Neural progenitor cell (in vitro differentiated cells): Measurements from ENCODE around the gene OR4D9. TPM values are rescaled to one million over a fixed set of nuclear protein-coding genes. Genes with fewer than 3 reads are reported as not detected.

ENCODE experiments used
- DNase-seq: peaks from one replicate; pipeline ENCODE4 v3.0.0-alpha.2; 2016; ENCODE audit warnings: low spot score
- H2AFZ ChIP-seq: fragments of 200-600 bp; sonication (generic); replicated peaks from 2 replicates; pipeline ENCODE4 v1.6.1; 2016; ENCODE audit warnings: antibody characterized with exemption
- H3F3A ChIP-seq: fragments of 200-600 bp; sonication (generic); 2 replicates; pipeline ENCODE4 v1.6.1; 2016; ENCODE audit warnings: antibody characterized with exemption, low read depth
- H3K27ac ChIP-seq: fragments of 200-600 bp; sonication (generic); 2 replicates; pipeline ENCODE4 v1.5.1; 2016; ENCODE audit warnings: mild to moderate bottlenecking
- H3K27me3 ChIP-seq: fragments of 200-600 bp; sonication (generic); 2 replicates; pipeline ENCODE4 v1.6.1; 2016; ENCODE audit warnings: mild to moderate bottlenecking, moderate library complexity
- H3K36me3 ChIP-seq: fragments of 200-600 bp; sonication (generic); 2 replicates; pipeline ENCODE4 v1.5.1; 2016
- H3K4me1 ChIP-seq: fragments of 200-600 bp; sonication (generic); 2 replicates; pipeline ENCODE4 v1.6.1; 2016; ENCODE audit warnings: mixed run types
- H3K4me2 ChIP-seq: fragments of 200-600 bp; sonication (generic); 2 replicates; pipeline ENCODE4 v1.6.1; 2016
- H3K4me3 ChIP-seq: fragments of 200-600 bp; sonication (generic); 2 replicates; pipeline ENCODE4 v1.5.1; 2016
- H3K79me2 ChIP-seq: fragments of 200-600 bp; sonication (generic); 2 replicates; pipeline ENCODE4 v1.6.1; 2016; ENCODE audit warnings: low read depth
- H3K9ac ChIP-seq: fragments of 200-600 bp; sonication (generic); 2 replicates; pipeline ENCODE4 v1.6.1; 2016
- H3K9me3 ChIP-seq: fragments of 200-600 bp; sonication (generic); 2 replicates; pipeline ENCODE4 v1.5.1; 2016; ENCODE audit warnings: low read depth
- H4K20me1 ChIP-seq: fragments of 200-600 bp; sonication (generic); 2 replicates; pipeline ENCODE4 v1.6.1; 2016; ENCODE audit warnings: low read depth
- H3K27ac Mint-ChIP-seq: 3 replicates; pipeline ENCODE4 v1.8.0; 2021; ENCODE audit warnings: mixed read lengths
- H3K27me3 Mint-ChIP-seq: 2 replicates; pipeline ENCODE4 v1.8.0; 2022; ENCODE audit warnings: low read depth, mild to moderate bottlenecking, inconsistent platforms, moderate library complexity, mixed read lengths; ENCODE audit not compliant: insufficient read depth
- H3K36me3 Mint-ChIP-seq: 3 replicates; pipeline ENCODE4 v1.8.0; 2021; ENCODE audit warnings: mixed read lengths
- H3K4me1 Mint-ChIP-seq: 3 replicates; pipeline ENCODE4 v1.8.0; 2021; ENCODE audit warnings: mixed read lengths
- H3K4me3 Mint-ChIP-seq: 3 replicates; pipeline ENCODE4 v1.8.0; 2021; ENCODE audit warnings: mild to moderate bottlenecking, moderate library complexity, mixed read lengths
- H3K9me3 Mint-ChIP-seq: 3 replicates; pipeline ENCODE4 v1.8.0; 2020; ENCODE audit warnings: mixed read lengths
- CTCF ChIP-seq: fragments of 200-600 bp; sonication (generic); IDR thresholded peaks from 2 replicates; pipeline ENCODE4 v1.5.1; 2017; ENCODE audit warnings: antibody characterized with exemption, mild to moderate bottlenecking
- EZH2 ChIP-seq: fragments of 200-600 bp; sonication (generic); IDR thresholded peaks from 2 replicates; pipeline ENCODE4 v1.6.1; 2017; ENCODE audit warnings: antibody characterized with exemption, mild to moderate bottlenecking, moderate library complexity
- EZH2phosphoT487 ChIP-seq: fragments of 200-600 bp; sonication (generic); IDR thresholded peaks from 2 replicates; pipeline ENCODE4 v1.6.1; 2017; ENCODE audit warnings: antibody characterized with exemption
- total RNA-seq: library from RNA; depleted of rRNA; stranded (reverse); fragments of >200 nt; gene quantifications from 2 replicates; pipeline ENCODE4 v1.2.3, GENCODE V29; 2015; ENCODE audit warnings: low replicate concordance

Gene OR4D9
- total RNA-seq, 1 donor from 2014 or later, result not detected

GRCh38 chr11:59523541-59523940 is 12.2 kb downstream of the OR4D9 start:
- peak; percentile 24 for DNase-seq

GRCh38 chr11:59528711-59529110 is 17.4 kb downstream of the OR4D9 start:
- Histone ChIP-seq H4K20me1 (no peaks in the 10 kb centered on the region), H3K9me3 (no peaks in the 10 kb centered on the region), H3K4me1 (peaks cover 26% of the 10 kb centered on the region), H2AFZ (no peak overlapping the region), H3K9ac (no peak overlapping the region), H3F3A (peaks cover 24% of the 10 kb centered on the region), H3K4me2 (peak overlapping the region; percentile 61), H3K36me3 (no peaks in the 10 kb centered on the region), H3K27ac (peak overlapping the region; percentile 34), H3K79me2 (no peaks in the 10 kb centered on the region), H3K27me3 (no peaks in the 10 kb centered on the region), H3K4me3 (no peak overlapping the region)
- Mint-ChIP-seq H3K27ac (peak overlapping the region; percentile 29), H3K36me3 (peaks cover 7% of the 10 kb centered on the region), H3K4me1 (peaks cover 49% of the 10 kb centered on the region), H3K4me3 (peak overlapping the region; percentile 2), H3K27me3 (peaks cover 2% of the 10 kb centered on the region), H3K9me3 (peaks cover 10% of the 10 kb centered on the region)
- peak; percentile 67 for DNase-seq
- no peak for TF ChIP-seq EZH2phosphoT487
- no peak for TF ChIP-seq CTCF
- no peak for TF ChIP-seq EZH2

More at GRCh38 chr11:59523541-59523940, 12.2 kb downstream of the OR4D9 start:
- no peak overlapping the region for H3K9ac ChIP-seq
- no peak overlapping the region for H3K4me3 ChIP-seq
- peaks cover 16% of the 10 kb centered on the region for H3F3A ChIP-seq
- H3K4me2 ChIP-seq, result no peak overlapping the region
- TF ChIP-seq EZH2 (no peak), CTCF (peak; percentile 33)
- peaks cover 38% of the 10 kb centered on the region for H3K4me1 Mint-ChIP-seq
- H3K27me3 ChIP-seq, result no peaks in the 10 kb centered on the region
- no peaks in the 10 kb centered on the region for H3K36me3 ChIP-seq
- H4K20me1 ChIP-seq, result no peaks in the 10 kb centered on the region
- no peak overlapping the region for H2AFZ ChIP-seq
- no peak overlapping the region for H3K27ac ChIP-seq
- no peaks in the 10 kb centered on the region for H3K9me3 ChIP-seq
- no peaks in the 10 kb centered on the region for H3K27me3 Mint-ChIP-seq
- peaks cover 2% of the 10 kb centered on the region for H3K9me3 Mint-ChIP-seq
- no peak overlapping the region for H3K27ac Mint-ChIP-seq
- H3K79me2 ChIP-seq, result no peaks in the 10 kb centered on the region
- peaks cover 21% of the 10 kb centered on the region for H3K4me1 ChIP-seq
- H3K4me3 Mint-ChIP-seq, result no peak overlapping the region
- H3K36me3 Mint-ChIP-seq, result no peaks in the 10 kb centered on the region

- H2AFZ ChIP-seq, result no peak overlapping the region
- Mint-ChIP-seq H3K4me1 (peaks cover 38% of the 10 kb centered on the region), H3K9me3 (peaks cover 10% of the 10 kb centered on the region), H3K27me3 (peaks cover 6% of the 10 kb centered on the region), H3K4me3 (peak overlapping the region; percentile 17), H3K36me3 (peaks cover 7% of the 10 kb centered on the region), H3K27ac (no peak overlapping the region)
- H3K36me3 ChIP-seq, result no peaks in the 10 kb centered on the region
- H3K27me3 ChIP-seq, result no peaks in the 10 kb centered on the region
- no peak overlapping the region for H3K27ac ChIP-seq
- peaks cover 30% of the 10 kb centered on the region for H3K4me1 ChIP-seq
- TF ChIP-seq CTCF, result no peak
- no peak for TF ChIP-seq EZH2phosphoT487
- no peak for TF ChIP-seq EZH2
- H3K9me3 ChIP-seq, result no peaks in the 10 kb centered on the region
- H3K4me2 ChIP-seq, result no peak overlapping the region
- H3K9ac ChIP-seq, result no peak overlapping the region
- no peaks in the 10 kb centered on the region for H4K20me1 ChIP-seq
- no peak overlapping the region for H3K4me3 ChIP-seq
- DNase-seq, result no peak
- H3K79me2 ChIP-seq, result no peaks in the 10 kb centered on the region
- H3F3A ChIP-seq, result peaks cover 19% of the 10 kb centered on the region
Observed at GRCh38 chr11:59532620-59533019, 21.3 kb downstream of the OR4D9 start.
